Kidney (tissue), 14 donors: ENCODE measurements around the gene ESPNL. TPM values are rescaled to one million over a fixed set of nuclear protein-coding genes. Genes with fewer than 3 reads are reported as not detected.

Experiments
- DNase-seq, 5 donors: peaks; one replicate each; pipeline ENCODE4 v3.0.0-alpha.2; 2013 to 2020
- FAIRE-seq: peaks from 2 replicates; lab custom pipeline; 2012; peaks lifted over from hg19 to GRCh38; lab: Jason Lieb, UNC
- H3K27ac ChIP-seq, 2 donors: one replicate each; pipeline ENCODE4 v1.7.0; 2013; ENCODE audit warnings: low read depth in 2 of 2, low read length in 2 of 2, inconsistent platforms in 1 of 2
- H3K27me3 ChIP-seq: one replicate; pipeline ENCODE4 v1.7.1; 2013; ENCODE audit warnings: low read length, inconsistent platforms; ENCODE audit not compliant: control insufficient read depth, insufficient read depth
- H3K36me3 ChIP-seq, 3 donors: one replicate each; pipeline versions ENCODE4 v1.7.0 to v1.7.1; 2013; ENCODE audit warnings: low read length in 3 of 3, control low read depth in 1 of 3, inconsistent platforms in 1 of 3; ENCODE audit not compliant: insufficient read depth in 3 of 3, control insufficient read depth in 2 of 3
- H3K4me1 ChIP-seq, 3 donors: one replicate each; pipeline versions ENCODE4 v1.7.0 to v1.7.1; 2013; ENCODE audit warnings: low read length in 3 of 3, inconsistent platforms in 1 of 3, low read depth in 1 of 3; ENCODE audit not compliant: control insufficient read depth in 2 of 3, insufficient read depth in 2 of 3
- H3K4me3 ChIP-seq, 3 donors: one replicate each; pipeline versions ENCODE4 v1.7.0 to v1.8.1; 2013; ENCODE audit warnings: low read length in 3 of 3, control low read depth in 1 of 3, inconsistent platforms in 1 of 3
- H3K9ac ChIP-seq, 3 donors: one replicate each; pipeline versions ENCODE4 v1.7.0 to v1.7.1; 2013; ENCODE audit warnings: low read length in 3 of 3, control low read depth in 1 of 3, inconsistent platforms in 1 of 3
- H3K9me3 ChIP-seq, 3 donors: one replicate each; pipeline versions ENCODE4 v1.7.0 to v1.7.1; 2013; ENCODE audit warnings: low read length in 3 of 3, control low read depth in 1 of 3, inconsistent platforms in 1 of 3; ENCODE audit not compliant: control insufficient read depth in 2 of 3, insufficient read depth in 1 of 3
- intact Hi-C: fragments of 100-400 bp; cut with DNase I; formaldehyde crosslinking; loops from one replicate; pipeline ENCODE4 v1.11.1; 2022
- polyA plus RNA-seq: library from polyadenylated mRNA; stranded (reverse); fragments of 350-450 nt; fragmentation: Illumina TruSeq; extraction: RNeasy Lipid Tissue Mini Kit (QIAGEN cat#74804); gene quantifications from one replicate; pipeline ENCODE4 v1.2.3, GENCODE V29; 2014; ENCODE audit warnings: low read depth, low replicate concordance; ENCODE audit not compliant: insufficient read depth
- total RNA-seq: library from RNA; stranded (reverse); fragmentation: NEBNext Ultra II Directional; extraction: Animal tissue kit (Norgen Biotek cat#: 25700); gene quantifications from one replicate; pipeline ENCODE4 v1.2.1, GENCODE V29; 2021
- TF ChIP-seq, protein P1 (sequence below): IDR thresholded peaks from 3 replicates; pipeline ENCODE4 v1.5.1; 2012; ENCODE audit warnings: mild to moderate bottlenecking, moderate library complexity, borderline replicate concordance; ENCODE audit not compliant: insufficient read depth; ENCODE audit errors: extremely low read depth
- donor health status: control.
- donor health status: control.
- donor health status: control.
- donor health status: control.
- donor health status: control.
- donor health status: DM: yes; HTN: yes; CAD: no.
- donor health status: Normal renal cell carcinoma (clear cell type).

Gene ESPNL
- total and polyA plus RNA-seq, 2 donors from 2014 or later = 0.28 to 2.7 TPM

DNA sequence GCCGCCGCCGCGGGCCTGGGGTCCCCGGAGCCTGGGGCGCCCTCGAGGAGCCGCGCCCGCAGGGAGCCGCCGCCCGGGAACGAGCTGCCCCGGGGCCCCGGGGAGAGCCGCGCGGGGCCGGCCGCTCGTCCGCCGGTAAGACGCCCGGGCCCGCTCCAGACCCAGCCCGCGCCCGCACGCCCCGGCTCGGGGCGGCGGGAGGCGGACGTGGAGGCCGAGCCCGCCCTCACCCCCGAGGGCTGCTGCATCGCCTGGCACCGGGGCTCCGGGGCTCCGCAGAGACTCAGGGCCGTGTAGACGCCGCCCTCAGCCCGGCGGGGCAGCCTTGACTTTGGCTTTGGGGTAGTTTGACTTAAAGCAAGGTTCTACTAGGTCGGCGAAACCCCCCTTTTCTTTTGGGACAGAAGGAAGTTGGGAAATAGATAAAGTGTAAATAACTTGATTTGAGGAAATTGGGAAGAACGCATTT lies 59.0 kb downstream of the ESPNL start:
- Histone ChIP-seq H3K9ac (no peak overlapping the region), H3K27ac (no peak overlapping the region), H3K4me1 (no peaks in the 10 kb centered on the region), H3K9me3 (no peaks in the 10 kb centered on the region), H3K36me3 (no peaks in the 10 kb centered on the region), H3K27me3 (no peaks in the 10 kb centered on the region), H3K4me3 (no peak overlapping the region)
- DNase-seq = peak in 2 of 5 donors; percentile 58 to 73
- intact Hi-C loops = no loop called here
- no peak for FAIRE-seq
- TF ChIP-seq, protein P1, sequence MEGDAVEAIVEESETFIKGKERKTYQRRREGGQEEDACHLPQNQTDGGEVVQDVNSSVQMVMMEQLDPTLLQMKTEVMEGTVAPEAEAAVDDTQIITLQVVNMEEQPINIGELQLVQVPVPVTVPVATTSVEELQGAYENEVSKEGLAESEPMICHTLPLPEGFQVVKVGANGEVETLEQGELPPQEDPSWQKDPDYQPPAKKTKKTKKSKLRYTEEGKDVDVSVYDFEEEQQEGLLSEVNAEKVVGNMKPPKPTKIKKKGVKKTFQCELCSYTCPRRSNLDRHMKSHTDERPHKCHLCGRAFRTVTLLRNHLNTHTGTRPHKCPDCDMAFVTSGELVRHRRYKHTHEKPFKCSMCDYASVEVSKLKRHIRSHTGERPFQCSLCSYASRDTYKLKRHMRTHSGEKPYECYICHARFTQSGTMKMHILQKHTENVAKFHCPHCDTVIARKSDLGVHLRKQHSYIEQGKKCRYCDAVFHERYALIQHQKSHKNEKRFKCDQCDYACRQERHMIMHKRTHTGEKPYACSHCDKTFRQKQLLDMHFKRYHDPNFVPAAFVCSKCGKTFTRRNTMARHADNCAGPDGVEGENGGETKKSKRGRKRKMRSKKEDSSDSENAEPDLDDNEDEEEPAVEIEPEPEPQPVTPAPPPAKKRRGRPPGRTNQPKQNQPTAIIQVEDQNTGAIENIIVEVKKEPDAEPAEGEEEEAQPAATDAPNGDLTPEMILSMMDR = no peak

DNA sequence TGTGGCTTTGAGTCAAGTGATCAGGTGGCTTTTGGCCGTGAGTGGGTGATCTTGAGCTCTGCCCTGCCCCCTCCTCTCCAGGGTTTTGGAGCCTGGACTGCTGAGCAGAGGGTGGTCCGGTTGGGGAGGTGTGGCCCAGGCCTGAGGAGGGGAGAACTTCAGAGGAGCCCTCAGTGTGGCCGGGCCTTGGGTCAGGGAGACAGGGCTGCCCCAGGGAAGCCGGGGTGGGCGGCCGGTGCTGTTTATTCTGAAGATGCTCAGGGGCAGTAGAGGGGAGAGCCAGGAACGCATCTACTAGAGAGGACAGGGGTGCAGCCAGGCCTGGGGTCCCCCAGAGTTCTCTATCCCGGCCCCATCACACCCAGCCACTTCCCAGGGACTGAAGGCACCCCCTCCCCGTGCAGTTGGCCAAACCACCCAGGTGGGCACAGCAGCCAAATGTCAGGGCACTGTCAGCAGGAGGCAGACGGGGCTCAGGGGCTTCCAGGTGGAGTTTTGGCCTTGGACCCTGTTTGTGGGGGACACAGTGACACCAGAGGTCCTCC lies 59.6 kb downstream of the ESPNL start:
- DNase-seq (peak in 2 of 5 donors; percentile 73 to 76), FAIRE-seq (no peak)
- Histone ChIP-seq H3K9ac (no peak overlapping the region), H3K4me3 (no peak overlapping the region), H3K9me3 (no peaks in the 10 kb centered on the region), H3K27me3 (no peaks in the 10 kb centered on the region), H3K4me1 (no peaks in the 10 kb centered on the region), H3K27ac (no peak overlapping the region), H3K36me3 (no peaks in the 10 kb centered on the region)
- intact Hi-C loops = no loop called here
- TF ChIP-seq, protein P1 = no peak

DNA sequence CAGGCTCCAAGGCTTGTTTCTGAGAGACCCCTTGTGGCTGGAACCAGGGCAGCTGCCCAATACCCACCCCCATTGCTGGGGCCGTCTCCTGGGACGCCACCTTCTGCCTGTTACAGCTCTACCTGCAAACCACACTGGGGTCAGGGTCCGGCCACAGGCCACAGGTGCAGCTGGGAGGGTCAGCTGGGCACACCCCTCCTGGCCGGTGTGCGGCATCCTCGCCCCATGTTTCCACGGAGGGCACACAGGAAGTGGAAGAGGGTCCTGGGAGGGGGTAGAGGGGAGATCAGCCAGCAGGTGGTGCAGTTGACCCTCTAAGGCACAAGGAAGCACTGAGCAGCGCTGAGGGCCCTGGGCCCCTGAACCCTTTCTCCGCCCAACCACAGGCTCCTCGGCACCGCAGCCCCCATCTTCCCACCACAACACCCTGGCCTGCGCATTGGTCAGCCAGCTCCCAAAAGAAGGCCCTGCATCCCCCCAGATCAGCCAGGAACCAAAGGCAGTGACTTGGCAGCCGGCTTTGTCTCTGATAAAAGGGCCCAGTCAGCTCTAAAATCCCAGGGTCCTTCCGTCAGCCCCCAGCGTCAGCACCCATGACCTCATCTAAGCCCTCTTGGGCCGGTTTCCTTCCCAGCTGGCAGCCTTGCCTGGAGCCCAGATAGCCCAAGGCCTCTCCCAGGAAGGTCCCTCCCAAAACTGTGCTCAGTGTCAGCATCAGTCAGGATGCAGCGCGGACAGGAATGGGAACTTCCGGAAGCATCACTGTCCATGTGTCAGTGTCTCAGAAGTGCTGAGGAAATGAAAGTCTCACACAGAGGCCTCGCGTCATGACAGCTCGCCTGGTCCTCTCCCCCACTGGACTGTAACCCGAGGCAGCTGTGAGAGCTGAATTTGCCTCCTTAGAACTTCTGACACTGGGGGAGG lies 60.3 kb downstream of the ESPNL start:
- FAIRE-seq = no peak
- intact Hi-C loops = no loop called here

More for the DNA sequence above, 60.3 kb downstream of the ESPNL start:
- Histone ChIP-seq H3K4me3 (no peak overlapping the region), H3K27ac (no peak overlapping the region), H3K27me3 (no peaks in the 10 kb centered on the region), H3K9ac (no peak overlapping the region), H3K4me1 (no peaks in the 10 kb centered on the region), H3K36me3 (no peaks in the 10 kb centered on the region), H3K9me3 (no peaks in the 10 kb centered on the region)
- TF ChIP-seq, protein P1 = no peak
- DNase-seq = peak in 4 of 5 donors; percentile 49 to 84 (median 72)
